Measurements from ENCODE around the gene SGTB. TPM values are rescaled to one million over a fixed set of nuclear protein-coding genes. Genes with fewer than 3 reads are reported as not detected.

The SGTB gene
- 10 to 100 TPM; 19.1 to 23.4 TPM for total RNA-seq

GRCh38 chr5:65721720-65722574 is at the start of gene SGTB, which contains the start of gene NLN:
SGTB (minus strand) TSS chr5:65722109; CDS start chr5:65720807, 1,302 bp downstream.
NLN (plus strand) TSS chr5:65722205; CDS start chr5:65722374, 169 bp downstream.
- Mint-ChIP-seq H3K27ac (peak within 1 kb of the TSS; percentile 82 to 84), H3K9me3 (no peaks in the 10 kb centered on the region), H3K36me3 (peaks cover 10 to 12% of the 10 kb centered on the region in 2 donors)
- peak; percentile 94 to 98 for ATAC-seq
- DNase-seq (ENCODE audit: low spot score in 2 of 2) = peak; percentile 90

- Mint-ChIP-seq H3K27ac (no peak overlapping the region), H3K9me3 (peaks cover 0 to 11% of the 10 kb centered on the region in 2 donors), H3K36me3 (peaks cover 5 to 21% of the 10 kb centered on the region in 2 donors)
- DNase-seq (ENCODE audit: low spot score in 2 of 2) = no peak
- no peak for ATAC-seq
Observed at GRCh38 chr5:65771266-65771665, 49.4 kb upstream of the SGTB start.

DNA sequence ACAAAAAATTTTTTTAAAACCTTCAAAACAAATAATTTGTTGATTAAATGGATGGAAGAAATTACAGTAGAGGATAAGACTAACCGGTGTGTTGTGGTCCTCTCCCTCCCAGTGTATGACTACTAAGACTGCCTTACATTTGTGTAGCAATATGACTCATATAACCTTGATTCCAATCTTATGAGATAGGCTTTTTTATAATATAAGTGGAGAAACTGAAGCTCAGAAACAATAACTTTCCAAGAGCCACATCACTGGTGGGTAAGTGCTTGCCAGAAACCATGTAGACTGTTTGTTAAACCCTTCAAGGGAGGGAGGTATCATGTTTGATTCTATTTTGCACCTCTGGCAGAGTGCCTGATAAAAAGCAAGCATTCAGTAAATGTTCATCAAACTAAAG is 47.6 kb upstream of the SGTB start:
- Mint-ChIP-seq H3K36me3 (peaks cover 5 to 25% of the 10 kb centered on the region in 2 donors), H3K27ac (no peak overlapping the region), H3K9me3 (peaks cover 0 to 12% of the 10 kb centered on the region in 2 donors)
- ATAC-seq (peak; percentile 38 to 85), DNase-seq (ENCODE audit: low spot score in 2 of 2) (no peak)

DNA sequence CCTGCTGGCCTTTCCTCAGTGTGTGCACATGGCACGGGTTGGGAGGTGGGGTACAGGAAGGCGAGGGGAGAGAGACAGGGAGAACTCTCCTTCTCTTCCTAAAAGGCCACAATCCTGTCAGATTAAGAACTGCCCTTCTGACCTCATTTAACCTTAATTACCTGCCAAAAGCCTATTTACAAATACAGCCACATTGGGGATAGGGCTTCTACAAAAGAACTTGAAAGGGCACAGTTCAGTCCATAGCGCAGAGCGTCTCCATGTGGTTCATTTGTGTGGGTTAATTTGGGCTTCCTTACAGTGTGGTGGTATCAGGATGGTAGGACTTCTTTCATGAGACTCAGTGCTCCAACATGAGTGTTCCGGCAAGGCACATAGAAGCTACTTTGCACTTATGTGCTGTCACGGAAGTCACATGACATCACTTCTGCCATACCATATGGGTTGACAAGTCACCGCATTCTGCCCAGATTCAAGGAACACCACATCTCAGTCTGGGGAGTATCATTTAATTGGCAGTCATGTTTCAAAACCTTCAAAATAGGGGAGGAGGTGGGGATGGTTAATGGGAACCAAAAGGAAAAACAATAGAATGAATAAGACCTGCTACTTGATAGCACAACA is 46.9 kb upstream of the SGTB start:
- ATAC-seq (no peak), DNase-seq (ENCODE audit: low spot score in 2 of 2) (no peak)
- Mint-ChIP-seq H3K27ac (no peak overlapping the region), H3K36me3 (peaks cover 5 to 25% of the 10 kb centered on the region in 2 donors), H3K9me3 (peaks cover 0 to 12% of the 10 kb centered on the region in 2 donors)

DNA sequence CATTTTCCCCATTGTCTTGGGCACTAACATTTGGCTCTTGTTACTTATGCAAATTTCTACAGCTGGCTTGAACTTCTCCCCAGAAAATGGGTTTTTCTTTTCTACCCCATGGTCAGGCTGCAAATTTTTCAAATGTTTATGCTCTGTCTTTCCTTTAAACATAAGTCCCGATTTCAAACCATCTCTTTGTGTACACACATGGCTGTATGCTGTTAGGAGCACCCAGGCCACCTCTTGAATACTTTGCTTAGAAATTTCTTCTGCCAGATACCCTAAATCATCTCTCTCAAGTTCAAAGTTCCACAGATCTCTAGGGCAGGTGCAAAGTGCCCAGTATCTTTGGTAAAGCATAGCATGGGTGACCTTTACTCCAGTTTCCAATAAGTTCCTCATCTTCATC is 45.7 kb upstream of the SGTB start:
- H3K27ac Mint-ChIP-seq = no peak overlapping the region

DNA sequence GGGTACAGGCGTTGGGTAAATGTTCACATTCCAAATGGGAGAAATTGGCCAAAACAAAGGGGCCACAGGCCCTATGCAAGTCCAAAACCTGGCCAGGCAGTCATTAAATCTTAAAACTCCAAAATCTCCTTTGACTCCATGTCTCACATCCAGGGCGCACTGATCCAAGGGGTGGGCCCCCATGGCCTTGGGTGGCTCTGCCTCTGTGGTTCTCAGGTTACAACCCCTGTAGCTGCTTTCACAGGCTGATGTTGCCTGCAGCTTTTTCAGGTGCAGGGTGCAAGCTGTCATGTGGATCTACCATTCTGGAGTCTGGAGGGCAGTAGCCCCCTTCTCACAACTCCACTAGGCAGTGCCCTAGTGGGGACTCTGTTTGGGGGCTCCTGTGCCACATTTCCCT is 44.9 kb upstream of the SGTB start:
- Mint-ChIP-seq H3K9me3 (peaks cover 0 to 12% of the 10 kb centered on the region in 2 donors), H3K36me3 (peaks cover 5 to 25% of the 10 kb centered on the region in 2 donors), H3K27ac (no peak overlapping the region)
- DNase-seq (ENCODE audit: low spot score in 2 of 2) (no peak), ATAC-seq (peak in 1 of 2 donors; percentile 2)

More for the DNA sequence above, 45.7 kb upstream of the SGTB start:
- Mint-ChIP-seq H3K9me3 (peaks cover 0 to 12% of the 10 kb centered on the region in 2 donors), H3K36me3 (peaks cover 5 to 25% of the 10 kb centered on the region in 2 donors)
- no peak for DNase-seq (ENCODE audit: low spot score in 2 of 2)
- no peak for ATAC-seq

GRCh38 chr5:65766175-65766574 is 44.3 kb upstream of the SGTB start:
- ATAC-seq = peak in 1 of 2 donors; percentile 97
- peaks cover 0 to 12% of the 10 kb centered on the region in 2 donors for H3K9me3 Mint-ChIP-seq
- H3K36me3 Mint-ChIP-seq = peaks cover 5 to 25% of the 10 kb centered on the region in 2 donors
- H3K27ac Mint-ChIP-seq = no peak overlapping the region
- no peak for DNase-seq (ENCODE audit: low spot score in 2 of 2)

DNA sequence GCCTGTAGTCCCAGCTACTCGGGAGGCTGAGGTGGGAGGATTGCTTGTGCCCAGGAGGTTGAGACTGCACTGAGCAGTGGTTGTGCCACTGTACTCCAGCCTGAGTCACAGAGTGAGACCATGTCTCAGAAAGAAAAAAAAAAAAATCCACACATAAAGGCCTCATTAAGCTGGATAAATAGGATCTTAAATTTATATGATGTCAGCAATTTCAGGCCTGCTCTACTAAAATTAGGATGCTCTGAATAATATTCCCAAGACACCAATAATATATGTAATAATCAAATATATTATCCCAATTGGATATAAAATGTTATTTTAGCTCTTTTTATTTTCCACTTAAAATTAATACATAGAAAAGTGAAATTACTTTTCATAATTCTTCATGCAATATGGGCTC is 43.7 kb upstream of the SGTB start:
- DNase-seq (ENCODE audit: low spot score in 2 of 2) = no peak
- no peak overlapping the region for H3K27ac Mint-ChIP-seq
- H3K9me3 Mint-ChIP-seq = peaks cover 0 to 12% of the 10 kb centered on the region in 2 donors
- ATAC-seq = no peak
- H3K36me3 Mint-ChIP-seq = peaks cover 5 to 25% of the 10 kb centered on the region in 2 donors

DNA sequence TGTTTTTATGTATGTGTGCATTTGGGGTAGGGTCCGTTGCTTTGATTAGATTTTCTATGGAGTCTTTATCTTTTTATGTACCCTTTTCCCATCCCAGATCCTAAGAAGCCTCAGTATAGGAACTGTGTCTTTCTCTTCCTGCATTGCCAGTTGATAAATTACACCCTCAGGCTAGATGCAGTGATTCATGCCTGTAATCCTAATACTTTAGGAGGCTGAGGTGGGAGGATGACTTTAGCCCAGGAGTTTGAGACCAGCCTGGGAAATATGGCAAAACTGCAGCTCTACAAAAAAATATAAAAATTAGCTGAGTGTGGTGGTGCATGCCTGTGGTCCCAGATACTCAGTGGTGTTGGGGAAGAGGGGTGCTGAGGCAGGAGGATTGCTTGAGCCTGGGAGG is 40.3 kb upstream of the SGTB start:
- Mint-ChIP-seq H3K36me3 (peaks cover 0 to 15% of the 10 kb centered on the region in 2 donors), H3K27ac (no peak overlapping the region), H3K9me3 (peaks cover 0 to 5% of the 10 kb centered on the region in 2 donors)
- ATAC-seq (no peak), DNase-seq (ENCODE audit: low spot score in 2 of 2) (no peak)

DNA sequence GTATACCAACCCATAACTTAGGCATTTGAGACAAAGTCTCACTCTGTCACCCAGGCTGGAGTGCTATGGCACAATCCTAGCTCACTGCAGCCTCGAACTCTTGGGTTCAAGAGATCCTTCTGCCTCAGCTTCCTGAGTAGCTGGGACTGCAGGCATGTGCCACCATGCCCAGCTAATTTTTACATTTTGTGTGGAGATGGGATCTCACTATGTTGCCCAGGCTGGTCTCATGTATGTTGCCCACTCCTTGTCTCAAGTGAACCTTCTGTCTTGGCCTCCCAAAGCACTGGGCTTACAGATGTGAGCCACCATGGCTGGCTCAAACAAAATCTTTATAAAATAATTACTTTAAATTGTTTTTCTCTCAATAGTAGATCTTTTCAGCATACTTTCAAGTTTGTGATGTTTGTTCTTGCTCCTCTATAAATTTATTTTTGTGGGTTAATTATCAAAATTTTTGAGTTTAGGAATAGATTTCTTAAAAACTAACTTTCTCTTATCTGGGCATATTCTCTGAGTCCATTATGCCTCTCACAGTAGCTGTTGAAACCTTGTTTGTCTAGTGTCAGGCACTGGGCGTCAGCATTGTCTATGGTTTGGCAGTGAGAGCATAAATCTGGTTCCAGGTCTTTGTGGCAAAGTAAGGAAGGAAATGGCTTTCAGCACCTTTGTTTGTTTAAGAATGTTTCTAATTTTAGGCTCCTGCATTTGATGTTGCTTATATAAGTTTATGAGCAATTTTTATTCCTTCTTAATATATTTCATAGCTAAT is 38.8 kb upstream of the SGTB start:
- ATAC-seq = peak; percentile 46 to 47
- H3K36me3 Mint-ChIP-seq = no peaks in the 10 kb centered on the region
- H3K9me3 Mint-ChIP-seq = no peaks in the 10 kb centered on the region
- DNase-seq (ENCODE audit: low spot score in 2 of 2) = no peak
- H3K27ac Mint-ChIP-seq = no peak overlapping the region

DNA sequence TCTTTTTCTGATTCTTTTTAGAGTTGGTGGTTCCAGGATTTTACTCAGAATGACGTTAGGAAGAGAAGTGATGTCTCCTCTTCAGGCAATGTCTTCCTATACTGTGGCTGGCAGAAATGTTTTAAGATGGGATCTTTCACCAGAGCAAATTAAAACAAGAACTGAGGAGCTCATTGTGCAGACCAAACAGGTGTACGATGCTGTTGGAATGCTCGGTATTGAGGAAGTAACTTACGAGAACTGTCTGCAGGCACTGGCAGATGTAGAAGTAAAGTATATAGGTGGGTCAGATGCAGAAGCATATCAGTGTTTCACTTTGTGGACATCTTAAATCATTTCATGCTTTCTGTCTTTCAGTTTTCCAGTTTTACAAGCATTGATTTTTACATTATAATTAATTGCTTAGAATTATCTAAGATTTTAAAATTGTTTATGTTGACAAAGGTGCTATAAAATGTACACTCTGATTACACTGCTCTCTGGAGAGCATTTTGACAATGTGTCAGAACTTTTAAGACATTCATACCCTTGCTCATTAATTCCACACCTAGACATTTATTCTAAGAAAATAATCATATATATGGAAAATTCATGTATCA is 36.7 kb upstream of the SGTB start:
- Mint-ChIP-seq H3K27ac (no peak overlapping the region), H3K9me3 (no peaks in the 10 kb centered on the region), H3K36me3 (no peaks in the 10 kb centered on the region)
- no peak for DNase-seq (ENCODE audit: low spot score in 2 of 2)
- ATAC-seq = no peak

- H3K36me3 Mint-ChIP-seq = no peaks in the 10 kb centered on the region
- no peaks in the 10 kb centered on the region for H3K9me3 Mint-ChIP-seq
- ATAC-seq = no peak
- H3K27ac Mint-ChIP-seq = no peak overlapping the region
- no peak for DNase-seq (ENCODE audit: low spot score in 2 of 2)
Observed at GRCh38 chr5:65753189-65753588, 31.3 kb upstream of the SGTB start.

- DNase-seq (ENCODE audit: low spot score in 2 of 2) (no peak), ATAC-seq (no peak)
- no peak overlapping the region for H3K27ac Mint-ChIP-seq
- H3K36me3 Mint-ChIP-seq = peaks cover 0 to 3% of the 10 kb centered on the region in 2 donors
- H3K9me3 Mint-ChIP-seq = no peaks in the 10 kb centered on the region
Observed at GRCh38 chr5:65750938-65751337, 29.0 kb upstream of the SGTB start.

GRCh38 chr5:65749956-65750355 is 28.0 kb upstream of the SGTB start:
- no peak for DNase-seq (ENCODE audit: low spot score in 2 of 2)
- Mint-ChIP-seq H3K36me3 (peaks cover 0 to 5% of the 10 kb centered on the region in 2 donors), H3K27ac (no peak overlapping the region), H3K9me3 (peaks cover 0 to 4% of the 10 kb centered on the region in 2 donors)
- no peak for ATAC-seq

DNA sequence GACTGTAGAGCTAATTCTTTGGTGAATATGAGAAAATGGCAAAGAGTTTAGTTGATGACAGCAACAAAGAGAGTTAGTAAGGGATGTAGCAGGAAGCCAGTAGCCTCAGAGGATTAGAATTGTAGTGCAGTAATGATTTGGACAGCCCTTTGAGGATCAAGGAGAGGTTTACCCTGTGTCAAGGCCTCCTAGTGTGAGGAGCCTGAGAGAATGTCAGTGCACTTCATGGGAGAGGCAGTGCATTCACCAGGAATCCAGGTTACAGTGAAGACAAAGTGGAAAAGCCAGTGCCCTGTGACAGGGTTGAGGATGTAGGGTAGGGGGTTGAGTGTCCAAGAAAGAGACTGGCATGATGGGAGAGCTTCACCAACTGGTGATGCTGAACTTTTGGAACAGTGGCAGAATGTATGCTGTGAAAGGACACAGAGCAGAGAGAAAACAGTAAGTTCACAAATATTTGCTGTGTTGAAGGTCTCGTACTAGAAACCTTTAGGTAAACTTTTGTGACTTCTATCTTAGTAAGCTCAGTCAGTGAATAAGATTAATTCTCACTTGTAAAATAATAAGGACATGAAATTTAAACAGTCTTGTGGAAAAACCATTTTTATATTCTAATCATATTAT is 27.4 kb upstream of the SGTB start:
- no peak overlapping the region for H3K27ac Mint-ChIP-seq
- H3K9me3 Mint-ChIP-seq = peaks cover 0 to 4% of the 10 kb centered on the region in 2 donors
- DNase-seq (ENCODE audit: low spot score in 2 of 2) (no peak), ATAC-seq (no peak)
- H3K36me3 Mint-ChIP-seq = peaks cover 0 to 5% of the 10 kb centered on the region in 2 donors
